GM06990 (cell line): ENCODE measurements around the gene NOL4L.

Experiments used
- DNase-seq: peaks from one replicate; pipeline ENCODE4 v3.0.0-alpha.2; 2011; ENCODE audit not compliant: insufficient read length; ENCODE audit errors: extremely low read depth
- H3K27me3 ChIP-seq: replicated peaks from 2 replicates; pipeline ENCODE4 v1.6.0; 2011; ENCODE audit warnings: low read length; ENCODE audit not compliant: control insufficient read depth, insufficient read depth
- H3K36me3 ChIP-seq: 2 replicates; pipeline ENCODE4 v1.5.1; 2011; ENCODE audit warnings: low read length; ENCODE audit not compliant: control insufficient read depth, insufficient read depth
- H3K4me3 ChIP-seq: replicated peaks from 2 replicates; pipeline ENCODE4 v1.5.1; 2011; ENCODE audit warnings: low read depth, mild to moderate bottlenecking, control low read depth, low read length
- CTCF ChIP-seq: IDR thresholded peaks from 2 replicates; pipeline ENCODE4 v1.5.1; 2011; ENCODE audit warnings: low read length, control low read depth, mild to moderate bottlenecking, inconsistent platforms; ENCODE audit not compliant: insufficient read depth, poor library complexity, severe bottlenecking

NOL4L gene

GRCh38 chr20:32575805-32576204, 9.3 kb downstream of the NOL4L start:
- no peak for TF ChIP-seq CTCF
- no peaks in the 10 kb centered on the region for H3K36me3 ChIP-seq
- H3K27me3 ChIP-seq = no peaks in the 10 kb centered on the region
- H3K4me3 ChIP-seq = no peak overlapping the region
- DNase-seq = no peak

- H3K36me3 ChIP-seq = no peaks in the 10 kb centered on the region
- no peaks in the 10 kb centered on the region for H3K27me3 ChIP-seq
- no peak overlapping the region for H3K4me3 ChIP-seq
- DNase-seq = no peak
- TF ChIP-seq CTCF = no peak
Measured at GRCh38 chr20:32575227-32575581, 9.9 kb downstream of the NOL4L start.

DNA sequence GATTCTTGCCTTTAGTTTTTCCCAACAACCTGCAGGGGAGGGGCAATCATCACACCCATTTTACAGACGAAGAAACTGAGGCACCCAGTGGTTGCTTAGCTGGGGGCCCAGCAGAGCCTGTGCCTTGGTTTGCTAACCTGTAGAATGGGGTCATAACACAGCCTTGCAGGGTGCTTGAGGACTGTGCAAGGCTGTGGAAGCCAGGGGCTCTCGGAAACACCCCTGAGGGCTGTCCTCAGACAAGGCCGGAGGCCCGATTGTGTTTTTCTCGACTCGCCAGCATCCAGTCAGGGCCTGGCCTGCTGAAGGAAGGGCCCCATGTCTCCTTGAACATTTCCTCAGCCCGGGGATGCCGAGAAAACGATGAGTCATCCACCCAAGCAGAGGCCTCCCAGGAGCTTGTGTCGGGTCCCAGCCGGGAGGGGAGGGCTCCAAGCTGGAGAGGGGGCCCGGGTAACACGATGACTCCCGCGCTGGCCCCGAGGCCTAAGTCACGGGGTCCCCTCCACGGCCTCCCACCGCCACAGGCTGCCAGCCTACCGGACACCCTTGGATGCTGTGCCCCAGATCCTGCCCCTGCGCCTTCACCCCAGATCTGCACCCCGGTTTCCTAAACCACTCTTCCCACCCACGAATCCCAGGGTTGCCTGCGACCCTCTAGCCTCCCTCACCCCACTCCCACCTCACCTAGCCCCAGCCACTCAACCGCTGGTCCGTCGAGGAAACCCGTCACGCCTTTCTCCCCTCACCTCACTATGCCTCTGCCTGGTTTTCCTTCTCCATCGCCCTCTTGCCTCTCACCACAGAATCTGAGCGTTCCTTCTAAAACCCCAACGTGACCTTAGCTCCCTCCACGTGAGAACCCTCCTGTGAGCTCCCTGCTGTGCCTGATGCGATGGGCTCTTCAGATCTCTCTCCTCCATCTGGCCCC, 10.6 kb downstream of the NOL4L start:
- no peaks in the 10 kb centered on the region for H3K27me3 ChIP-seq
- TF ChIP-seq CTCF = no peak
- DNase-seq = no peak
- H3K4me3 ChIP-seq = no peak overlapping the region
- no peaks in the 10 kb centered on the region for H3K36me3 ChIP-seq

DNA sequence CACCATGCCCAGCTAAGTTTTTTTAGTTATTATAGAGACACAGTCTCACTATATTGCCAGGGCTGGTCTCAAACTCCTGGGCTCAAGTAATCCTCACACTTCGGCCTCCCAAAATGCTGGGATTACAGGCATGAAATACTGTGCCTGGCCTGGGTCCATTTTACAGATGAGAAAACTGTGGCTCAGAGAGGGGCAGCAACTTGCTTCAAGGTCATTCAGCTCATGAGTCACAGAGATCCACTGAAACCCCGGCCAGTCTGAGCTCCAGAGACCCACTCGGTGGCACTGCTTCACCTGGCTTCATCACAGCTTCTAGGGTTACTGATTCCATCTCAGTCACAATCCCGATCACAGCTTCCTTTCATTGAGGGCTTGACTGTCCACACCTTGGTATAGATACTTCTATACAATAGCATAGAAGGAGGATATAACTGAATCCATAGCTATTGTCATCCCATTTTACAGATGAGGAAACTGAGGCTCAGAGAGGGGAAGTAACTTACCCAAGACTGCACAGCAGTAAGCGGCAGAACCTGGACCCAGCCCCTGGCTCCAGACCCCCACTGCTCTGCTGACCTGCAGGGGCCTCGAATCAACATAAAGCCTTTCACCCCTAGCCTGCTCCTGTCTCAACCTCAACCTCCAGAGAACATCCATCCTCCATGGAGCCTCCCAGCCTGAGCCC, 11.8 kb downstream of the NOL4L start:
- no peak overlapping the region for H3K4me3 ChIP-seq

DNA sequence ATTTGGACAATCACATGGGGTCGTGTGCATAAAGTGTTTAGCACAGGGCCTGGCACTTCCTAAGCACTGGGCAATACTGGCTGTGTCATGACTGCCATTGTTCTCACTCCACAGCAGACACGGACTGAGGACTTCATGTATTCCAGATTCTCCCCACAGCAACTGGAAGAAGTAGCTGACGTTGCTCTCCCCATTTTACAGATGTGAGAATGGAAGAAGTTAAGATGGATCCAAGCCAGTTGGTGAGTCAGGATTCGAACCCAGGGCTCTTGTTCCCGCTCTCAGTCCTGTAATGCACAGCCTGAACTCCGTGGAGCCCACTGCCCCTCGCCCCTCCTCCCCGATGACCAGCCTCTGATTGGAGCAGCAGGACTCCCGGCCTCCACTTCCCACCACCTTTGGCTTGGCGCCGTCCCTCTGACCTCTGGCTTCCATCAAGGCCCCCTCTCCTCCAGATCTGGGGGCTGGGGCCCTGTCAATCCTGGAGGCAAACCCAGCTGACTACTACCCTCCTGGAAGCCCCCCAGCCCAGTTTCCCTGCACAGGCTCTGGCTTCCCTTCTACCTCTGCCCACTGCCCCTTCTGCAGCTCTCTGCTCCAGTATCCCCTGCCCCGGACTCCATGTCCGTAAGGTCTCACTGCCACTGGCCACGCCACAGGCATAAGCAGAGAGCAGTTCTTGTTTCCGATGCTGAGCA, 12.7 kb downstream of the NOL4L start:
- no peaks in the 10 kb centered on the region for H3K36me3 ChIP-seq
- DNase-seq = no peak
- TF ChIP-seq CTCF = no peak

More for the DNA sequence above, 11.8 kb downstream of the NOL4L start:
- DNase-seq = no peak
- H3K27me3 ChIP-seq = no peaks in the 10 kb centered on the region
- no peaks in the 10 kb centered on the region for H3K36me3 ChIP-seq
- TF ChIP-seq CTCF = no peak

More for the DNA sequence above, 12.7 kb downstream of the NOL4L start:
- H3K4me3 ChIP-seq = no peak overlapping the region
- H3K27me3 ChIP-seq = no peaks in the 10 kb centered on the region
